Keratinocyte (primary cell): ENCODE data around the gene C9orf85. TPM values are rescaled to one million over a fixed set of nuclear protein-coding genes. Genes with fewer than 3 reads are reported as not detected.

Experiments
- DNase-seq: peaks from one replicate; pipeline ENCODE4 v3.0.0-alpha.2; 2011; ENCODE audit warnings: low read depth, missing footprints, low spot score
- FAIRE-seq: peaks from 2 replicates; lab custom pipeline; 2011; peaks lifted over from hg19 to GRCh38; lab: Jason Lieb, UNC
- H2AFZ ChIP-seq: 2 replicates; pipeline ENCODE4 v1.6.0; 2012; ENCODE audit warnings: low read length, control low read depth, inconsistent platforms; ENCODE audit not compliant: control insufficient read depth
- H3K27ac ChIP-seq: 2 replicates; pipeline ENCODE4 v1.5.1; 2011; ENCODE audit warnings: low read length; ENCODE audit not compliant: control insufficient read depth, insufficient read depth
- H3K27me3 ChIP-seq: 3 replicates; pipeline ENCODE4 v1.6.0; 2011; ENCODE audit warnings: low read length; ENCODE audit not compliant: control insufficient read depth, insufficient read depth; ENCODE audit errors: extremely low read depth
- H3K36me3 ChIP-seq, 2 experiments: 2 replicates in 1 of 2; 3 replicates in 1 of 2; pipeline ENCODE4 v1.5.1; 2011; ENCODE audit warnings: low read length in 2 of 2, mild to moderate bottlenecking in 1 of 2; ENCODE audit not compliant: control insufficient read depth in 2 of 2, insufficient read depth in 2 of 2; ENCODE audit errors: extremely low read depth in 1 of 2
- H3K4me1 ChIP-seq: 3 replicates; pipeline ENCODE4 v1.5.1; 2011; ENCODE audit warnings: low read length; ENCODE audit not compliant: control insufficient read depth, insufficient read depth; ENCODE audit errors: extremely low read depth
- H3K4me2 ChIP-seq: 3 replicates; pipeline ENCODE4 v1.6.0; 2011; ENCODE audit warnings: low read depth, low read length; ENCODE audit not compliant: control insufficient read depth, insufficient read depth; ENCODE audit errors: extremely low read depth
- H3K4me3 ChIP-seq, 3 experiments: fragments of 200-600 bp in 1 of 3; sonication (generic) in 1 of 3; 2 replicates in 2 of 3; 3 replicates in 1 of 3; pipeline ENCODE4 v1.5.1; 2011 to 2016; ENCODE audit warnings: low read length in 3 of 3, mild to moderate bottlenecking in 3 of 3, control low read depth in 2 of 3, inconsistent platforms in 1 of 3, low read depth in 1 of 3, mixed read lengths in 1 of 3, mixed run types in 1 of 3, moderate library complexity in 1 of 3; ENCODE audit not compliant: control insufficient read depth in 2 of 3, insufficient read depth in 2 of 3; ENCODE audit errors: extremely low read depth in 1 of 3
- H3K79me2 ChIP-seq: 2 replicates; pipeline ENCODE4 v1.6.0; 2012; ENCODE audit warnings: low read length; ENCODE audit not compliant: control insufficient read depth, insufficient read depth
- H3K9ac ChIP-seq: 3 replicates; pipeline ENCODE4 v1.6.0; 2011; ENCODE audit warnings: low read length; ENCODE audit not compliant: control insufficient read depth, insufficient read depth; ENCODE audit errors: extremely low read depth
- H3K9me1 ChIP-seq: 3 replicates; pipeline ENCODE4 v1.6.0; 2011; ENCODE audit warnings: low read length; ENCODE audit not compliant: control insufficient read depth, insufficient read depth; ENCODE audit errors: extremely low read depth
- H3K9me3 ChIP-seq: 2 replicates; pipeline ENCODE4 v1.5.1; 2012; ENCODE audit warnings: low read depth, low read length; ENCODE audit not compliant: control insufficient read depth
- H4K20me1 ChIP-seq: 3 replicates; pipeline ENCODE4 v1.6.0; 2011; ENCODE audit warnings: low read length; ENCODE audit not compliant: control insufficient read depth, insufficient read depth; ENCODE audit errors: extremely low read depth
- CTCF ChIP-seq, 3 experiments: IDR thresholded peaks in 1 of 3; conservative IDR thresholded peaks in 1 of 3; optimal IDR thresholded peaks in 1 of 3; 2 replicates in 2 of 3; 3 replicates in 1 of 3; pipeline versions ENCODE3 to v1.5.1; 2011; ENCODE audit warnings: low read length in 3 of 3, mild to moderate bottlenecking in 3 of 3, moderate library complexity in 2 of 3, control low read depth in 1 of 3, inconsistent platforms in 1 of 3; ENCODE audit not compliant: insufficient read depth in 2 of 3; ENCODE audit errors: extremely low read depth in 1 of 3
- EZH2 ChIP-seq: IDR thresholded peaks from one replicate; pipeline ENCODE4 v1.6.1; 2012; ENCODE audit warnings: inconsistent platforms, mild to moderate bottlenecking, low read length, moderate library complexity
- dilution Hi-C: fragments of 300-500 bp; cut with MboI; formaldehyde crosslinking; loops from one replicate; pipeline ENCODE4 v1.7.0; 2020; ENCODE audit warnings: low sequenced_read_pairs; ENCODE audit not compliant: extremely low pct_ligation_motif_present
- polyA plus RNA-seq, 5 experiments: library from polyadenylated mRNA; depleted of rRNA in 3 of 5; stranded (reverse) in 3 of 5; stranded (forward) in 1 of 5; unstranded in 1 of 5; fragments of >200 nt; gene quantifications; 1 replicate in 1 of 5; 2 replicates in 3 of 5; 3 replicates in 1 of 5; pipeline versions ENCODE4 v1.2.1 to v1.2.3, GENCODE V29; 2011 to 2012; ENCODE audit warnings: missing spikeins in 2 of 5, low read depth in 1 of 5, low replicate concordance in 1 of 5

Gene C9orf85
- polyA plus RNA-seq, 1 donor (not counting 4 experiments of a cell fraction or from before 2014, with no cell fraction given): 18.2 TPM

- dilution Hi-C loops: no loop called here
- Histone ChIP-seq H3K9me1 (no peaks in the 10 kb centered on the region), H3K27ac (no peak overlapping the region), H4K20me1 (no peaks in the 10 kb centered on the region), H3K4me3 (no peak overlapping the region), H3K4me1 (no peaks in the 10 kb centered on the region), H3K27me3 (no peaks in the 10 kb centered on the region), H3K9ac (no peak overlapping the region), H3K4me2 (no peak overlapping the region), H2AFZ (no peak overlapping the region), H3K79me2 (peaks cover 61% of the 10 kb centered on the region), H3K36me3 (no peaks in the 10 kb centered on the region), H3K9me3 (peaks cover 2% of the 10 kb centered on the region)
- no peak for FAIRE-seq
- no peak for DNase-seq
- TF ChIP-seq EZH2: no peak
- TF ChIP-seq CTCF (optimal IDR thresholded peaks at IDR 0.05 in 1 of 3, IDR thresholded peaks at IDR 0.05 in 1 of 3, conservative IDR thresholded peaks at IDR 0.05 in 1 of 3; ENCODE audit: extremely low read depth in 1 of 3, insufficient read depth in 2 of 3, low read length in 3 of 3): no peak
These were observed 31.7 kb upstream of the C9orf85 start for GRCh38 chr9:71879644-71880174.

- H3K4me3 ChIP-seq: no peak overlapping the region
- H3K9me3 ChIP-seq: peaks cover under 1% of the 10 kb centered on the region
- TF ChIP-seq CTCF (optimal IDR thresholded peaks at IDR 0.05 in 1 of 3, IDR thresholded peaks at IDR 0.05 in 1 of 3, conservative IDR thresholded peaks at IDR 0.05 in 1 of 3; ENCODE audit: extremely low read depth in 1 of 3, insufficient read depth in 2 of 3, low read length in 3 of 3): no peak
- TF ChIP-seq EZH2: no peak
- no peak overlapping the region for H3K4me2 ChIP-seq
- H3K36me3 ChIP-seq: no peaks in the 10 kb centered on the region
- FAIRE-seq: no peak
- no peaks in the 10 kb centered on the region for H3K9me1 ChIP-seq
- DNase-seq: no peak
- H3K79me2 ChIP-seq: peaks cover 65% of the 10 kb centered on the region
- H3K27ac ChIP-seq: no peak overlapping the region
- no peak overlapping the region for H2AFZ ChIP-seq
- H3K27me3 ChIP-seq: no peaks in the 10 kb centered on the region
- H3K9ac ChIP-seq: no peak overlapping the region
- dilution Hi-C loops: no loop called here
- H4K20me1 ChIP-seq: no peaks in the 10 kb centered on the region
- H3K4me1 ChIP-seq: peaks cover 6% of the 10 kb centered on the region
These were observed 27.4 kb upstream of the C9orf85 start for GRCh38 chr9:71884005-71884404.
